Right kidney (tissue), 1 donor: ENCODE results near the gene ZFP36L2.

Experiments
- DNase-seq: peaks from one replicate; pipeline ENCODE4 v3.0.0-alpha.2; 2016

The ZFP36L2 gene

GRCh38 chr2:43186679-43187374 is 39.6 kb downstream of the ZFP36L2 start:
- peak; percentile 35 for DNase-seq

DNA sequence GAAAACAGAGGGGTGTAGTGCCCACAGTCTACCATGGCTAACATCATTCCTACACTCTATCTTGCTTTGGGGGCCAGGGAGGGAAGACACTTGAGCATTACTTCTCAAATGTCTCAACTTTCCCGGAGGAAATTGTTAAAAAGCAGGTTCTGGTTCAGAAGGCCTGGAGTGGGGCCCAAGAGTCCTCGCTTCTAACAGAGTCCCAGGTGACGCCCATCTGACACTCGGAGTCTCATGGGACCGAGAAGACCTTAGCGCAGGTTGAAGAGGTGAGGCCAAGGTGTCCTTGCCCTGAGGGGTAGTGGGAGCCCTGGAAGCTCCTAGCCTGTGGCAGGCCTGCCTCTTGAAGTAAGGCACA is 40.1 kb downstream of the ZFP36L2 start:
- DNase-seq: no peak

DNA sequence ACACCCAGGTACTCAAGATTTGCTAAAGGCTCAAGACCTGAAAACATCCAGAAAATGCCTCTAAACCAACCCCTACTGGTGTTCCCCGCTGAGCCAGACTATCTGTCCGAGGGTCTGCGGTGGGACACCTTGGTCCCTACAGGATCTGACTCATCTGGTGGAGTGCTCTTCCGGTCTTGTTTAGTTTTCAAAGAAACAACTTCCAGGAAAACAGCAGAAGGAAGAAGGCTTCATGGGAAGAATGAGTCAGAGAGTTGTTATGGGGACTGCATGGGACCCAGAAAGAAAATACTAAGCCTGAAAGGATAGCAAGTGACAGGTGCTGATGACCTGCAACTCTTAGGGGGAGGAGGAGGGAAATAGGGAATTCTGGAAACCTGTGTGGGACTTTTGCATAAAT is 41.3 kb downstream of the ZFP36L2 start:
- DNase-seq: no peak

DNA sequence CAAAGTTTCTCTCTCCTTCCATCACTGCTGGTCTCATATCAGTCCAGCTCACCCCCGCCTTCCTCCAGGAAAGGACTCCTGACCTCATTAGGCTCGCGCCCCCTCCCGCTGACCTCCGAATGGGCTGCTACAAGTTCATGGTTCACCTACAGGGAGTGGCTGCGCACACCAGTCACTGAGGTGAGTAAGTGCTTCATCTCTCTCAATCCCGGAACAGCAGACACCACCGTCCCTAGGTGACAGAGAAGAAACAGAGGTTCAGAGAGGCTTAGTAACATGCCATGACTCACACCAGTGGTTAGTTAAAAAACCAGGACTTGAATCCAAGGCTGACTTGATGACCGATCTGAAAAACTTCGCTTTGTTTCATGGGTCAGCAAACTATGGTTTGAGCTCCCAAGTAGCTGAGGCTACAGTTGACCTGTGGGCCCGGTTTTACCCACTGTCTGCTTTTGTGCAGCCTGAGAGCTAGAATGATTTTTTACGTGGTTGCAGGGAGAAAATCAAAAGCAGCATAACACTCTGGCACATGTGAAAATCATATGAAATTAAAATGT is 42.0 kb downstream of the ZFP36L2 start:
- peak; percentile 6 for DNase-seq

DNA sequence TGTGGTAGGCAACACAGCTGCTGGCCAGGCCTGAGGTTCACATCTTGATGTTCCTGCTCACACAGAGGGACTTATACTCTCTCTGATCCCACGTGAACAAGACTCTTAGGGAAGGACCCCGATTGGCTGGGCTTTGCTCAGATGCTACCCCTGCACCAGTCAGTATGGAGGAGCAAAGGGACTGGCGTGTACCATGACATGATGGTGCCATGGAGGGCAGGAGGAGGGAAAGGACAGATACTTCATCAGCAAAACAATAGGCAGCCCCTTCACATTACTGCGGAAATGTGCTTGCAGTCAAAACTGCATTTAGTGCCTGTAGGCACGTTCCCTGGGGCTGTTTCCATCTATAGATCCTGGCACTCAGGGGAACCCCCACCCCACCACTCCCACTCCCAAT is 42.7 kb downstream of the ZFP36L2 start:
- no peak for DNase-seq

DNA sequence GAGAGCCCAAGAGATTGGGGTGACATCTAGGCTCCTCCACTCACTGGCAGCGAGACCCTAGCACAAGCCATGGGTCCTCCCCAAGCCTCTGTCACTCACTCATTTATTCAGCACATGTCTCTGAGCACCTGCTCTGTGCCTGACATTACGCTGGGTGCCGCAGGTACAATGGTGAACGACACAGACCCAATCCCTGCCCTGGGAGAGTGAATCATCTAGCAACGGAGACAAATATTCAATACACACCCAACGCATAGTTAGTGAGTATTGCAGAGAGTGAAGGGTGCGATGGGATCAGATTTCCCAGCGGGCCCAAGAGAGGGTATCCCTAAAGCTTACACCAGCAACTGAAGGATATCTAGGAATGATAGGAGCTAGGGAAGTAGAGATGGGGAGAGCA is 45.5 kb downstream of the ZFP36L2 start:
- no peak for DNase-seq

GRCh38 chr2:43179942-43180341 is 46.5 kb downstream of the ZFP36L2 start:
- DNase-seq: no peak

- DNase-seq: peak; percentile 68
Measured at GRCh38 chr2:43178602-43179542, 47.5 kb downstream of the ZFP36L2 start.

DNA sequence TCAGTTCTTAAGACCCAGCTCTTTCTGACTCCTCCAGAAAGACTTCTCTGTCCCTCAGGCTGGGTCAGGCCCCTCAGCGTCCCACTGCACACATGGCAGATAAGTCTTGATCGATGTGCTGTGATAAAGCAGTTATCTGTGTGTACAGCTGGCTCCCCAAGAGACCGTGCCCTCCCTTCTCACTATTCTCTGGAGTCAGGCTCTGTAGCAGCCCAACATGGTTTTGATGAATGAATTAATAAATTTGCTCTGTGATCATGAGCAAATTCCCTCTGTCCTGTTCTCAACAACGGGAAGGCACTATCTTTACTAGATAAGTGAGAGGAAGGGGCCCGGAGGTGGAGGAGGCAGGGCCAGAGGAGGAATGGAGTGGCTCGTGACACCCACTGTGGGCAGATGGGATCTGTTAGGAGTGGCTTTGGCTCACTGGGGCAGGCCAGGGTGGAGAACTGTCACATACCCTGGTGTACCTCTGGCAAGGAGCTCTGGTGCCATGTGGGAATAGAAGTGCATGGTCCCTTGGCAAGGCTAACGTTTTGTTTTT is 48.3 kb downstream of the ZFP36L2 start:
- no peak for DNase-seq

- no peak for DNase-seq
Measured at GRCh38 chr2:43176449-43176848, 50.0 kb downstream of the ZFP36L2 start.

- no peak for DNase-seq
Measured at GRCh38 chr2:43175876-43176275, 50.5 kb downstream of the ZFP36L2 start.

DNA sequence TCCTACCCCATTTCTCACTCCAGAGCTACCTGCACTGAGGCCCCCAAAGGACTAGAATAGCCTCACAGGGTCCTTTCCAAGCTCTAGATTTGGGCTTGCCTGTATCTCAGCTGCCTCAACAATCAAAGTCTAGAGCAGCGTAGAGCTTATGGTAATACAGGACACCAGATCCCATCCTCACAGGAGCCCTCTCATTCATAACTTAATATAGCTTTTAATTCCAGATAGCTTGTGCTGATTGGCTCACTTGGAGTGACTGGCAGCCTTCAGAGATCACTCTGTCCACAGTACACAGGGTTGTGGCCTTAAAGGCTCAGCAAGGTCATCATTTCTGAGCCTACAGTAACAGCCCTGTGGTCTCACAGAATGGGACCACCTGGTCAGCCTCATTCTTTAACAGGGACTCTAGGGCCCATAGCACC is 51.4 kb downstream of the ZFP36L2 start:
- DNase-seq: no peak

GRCh38 chr2:43174368-43174916 is 52.0 kb downstream of the ZFP36L2 start:
- no peak for DNase-seq
